Measurements from ENCODE around the gene CLEC4G. TPM values are rescaled to one million over a fixed set of nuclear protein-coding genes. Genes with fewer than 3 reads are reported as not detected.

The CLEC4G gene
- total RNA-seq, 1 donor from 2014 or later, result not detected

- peaks cover 9% of the 10 kb centered on the region for H3K27me3 Mint-ChIP-seq
- DNase-seq (ENCODE audit: extremely low spot score, unreplicated experiment), result no peak
- no peak for TF ChIP-seq CTCF (conservative IDR thresholded peaks at IDR 0.05)
- no peak overlapping the region for H3K4me3 Mint-ChIP-seq
- no peaks in the 10 kb centered on the region for H3K36me3 Mint-ChIP-seq
- H3K4me1 Mint-ChIP-seq (ENCODE audit: unreplicated experiment), result no peaks in the 10 kb centered on the region
- peaks cover 5% of the 10 kb centered on the region for H3K9me3 Mint-ChIP-seq
- H3K27ac Mint-ChIP-seq, result no peak overlapping the region
Observed at GRCh38 chr19:7720351-7720750, 11.6 kb downstream of the CLEC4G start.

GRCh38 chr19:7718668-7719067 lies 13.2 kb downstream of the CLEC4G start:
- Mint-ChIP-seq H3K27me3 (peaks cover 9% of the 10 kb centered on the region), H3K27ac (no peak overlapping the region), H3K4me1 (ENCODE audit: unreplicated experiment) (no peaks in the 10 kb centered on the region), H3K4me3 (no peak overlapping the region), H3K9me3 (peaks cover 5% of the 10 kb centered on the region), H3K36me3 (no peaks in the 10 kb centered on the region)
- no peak for DNase-seq (ENCODE audit: extremely low spot score, unreplicated experiment)
- no peak for TF ChIP-seq CTCF (conservative IDR thresholded peaks at IDR 0.05)

- Mint-ChIP-seq H3K27ac (no peak overlapping the region), H3K4me1 (ENCODE audit: unreplicated experiment) (no peaks in the 10 kb centered on the region), H3K4me3 (no peak overlapping the region), H3K27me3 (peaks cover 5% of the 10 kb centered on the region), H3K36me3 (no peaks in the 10 kb centered on the region), H3K9me3 (peaks cover 5% of the 10 kb centered on the region)
- no peak for DNase-seq (ENCODE audit: extremely low spot score, unreplicated experiment)
- TF ChIP-seq CTCF (conservative IDR thresholded peaks at IDR 0.05), result no peak
Observed at GRCh38 chr19:7716762-7717161, 15.1 kb downstream of the CLEC4G start.

- H3K27ac Mint-ChIP-seq, result no peak overlapping the region
- no peaks in the 10 kb centered on the region for H3K36me3 Mint-ChIP-seq
- TF ChIP-seq CTCF (conservative IDR thresholded peaks at IDR 0.05), result no peak
- H3K27me3 Mint-ChIP-seq, result peaks cover 5% of the 10 kb centered on the region
- H3K4me3 Mint-ChIP-seq, result no peak overlapping the region
- no peak for DNase-seq (ENCODE audit: extremely low spot score, unreplicated experiment)
- H3K9me3 Mint-ChIP-seq, result peaks cover 5% of the 10 kb centered on the region
- H3K4me1 Mint-ChIP-seq (ENCODE audit: unreplicated experiment), result no peaks in the 10 kb centered on the region
Observed at GRCh38 chr19:7715671-7716070, 16.2 kb downstream of the CLEC4G start.

- H3K9me3 Mint-ChIP-seq, result no peaks in the 10 kb centered on the region
- no peaks in the 10 kb centered on the region for H3K36me3 Mint-ChIP-seq
- H3K4me3 Mint-ChIP-seq, result no peak overlapping the region
- no peak for DNase-seq (ENCODE audit: extremely low spot score, unreplicated experiment)
- no peaks in the 10 kb centered on the region for H3K4me1 Mint-ChIP-seq (ENCODE audit: unreplicated experiment)
- H3K27me3 Mint-ChIP-seq, result peaks cover 3% of the 10 kb centered on the region
- TF ChIP-seq CTCF (conservative IDR thresholded peaks at IDR 0.05), result no peak
- no peak overlapping the region for H3K27ac Mint-ChIP-seq
Observed at GRCh38 chr19:7710616-7711015, 21.3 kb downstream of the CLEC4G start.

- no peak overlapping the region for H3K4me3 Mint-ChIP-seq
- no peak for TF ChIP-seq CTCF (conservative IDR thresholded peaks at IDR 0.05)
- H3K27ac Mint-ChIP-seq, result no peak overlapping the region
- peaks cover 3% of the 10 kb centered on the region for H3K27me3 Mint-ChIP-seq
- no peak for DNase-seq (ENCODE audit: extremely low spot score, unreplicated experiment)
- no peaks in the 10 kb centered on the region for H3K9me3 Mint-ChIP-seq
- H3K4me1 Mint-ChIP-seq (ENCODE audit: unreplicated experiment), result no peaks in the 10 kb centered on the region
- H3K36me3 Mint-ChIP-seq, result no peaks in the 10 kb centered on the region
Observed at GRCh38 chr19:7709932-7710460, 21.9 kb downstream of the CLEC4G start.

Data from type B pancreatic cell (in vitro differentiated cells).